IPS-18a (cell line): ENCODE results near the gene WIPF3.

Experiments
- H3K27ac ChIP-seq: one replicate; pipeline ENCODE4 v1.5.1; 2013; ENCODE audit warnings: low read length
- H3K27me3 ChIP-seq: one replicate; pipeline ENCODE4 v1.6.1; 2013; ENCODE audit warnings: mild to moderate bottlenecking, low read length; ENCODE audit not compliant: control insufficient read depth, insufficient read depth
- H3K36me3 ChIP-seq: one replicate; pipeline ENCODE4 v1.6.1; 2013; ENCODE audit warnings: low read depth, low read length; ENCODE audit not compliant: control insufficient read depth
- H3K4me1 ChIP-seq: one replicate; pipeline ENCODE4 v1.6.1; 2013; ENCODE audit warnings: low read depth, low read length; ENCODE audit not compliant: control insufficient read depth
- H3K4me3 ChIP-seq: one replicate; pipeline ENCODE4 v1.5.1; 2013; ENCODE audit warnings: low read length
- H3K9ac ChIP-seq: one replicate; pipeline ENCODE4 v1.6.1; 2013; ENCODE audit warnings: mild to moderate bottlenecking, low read length, moderate library complexity
- H3K9me3 ChIP-seq: one replicate; pipeline ENCODE4 v1.6.1; 2013; ENCODE audit warnings: low read depth, low read length; ENCODE audit not compliant: control insufficient read depth

WIPF3 gene

DNA sequence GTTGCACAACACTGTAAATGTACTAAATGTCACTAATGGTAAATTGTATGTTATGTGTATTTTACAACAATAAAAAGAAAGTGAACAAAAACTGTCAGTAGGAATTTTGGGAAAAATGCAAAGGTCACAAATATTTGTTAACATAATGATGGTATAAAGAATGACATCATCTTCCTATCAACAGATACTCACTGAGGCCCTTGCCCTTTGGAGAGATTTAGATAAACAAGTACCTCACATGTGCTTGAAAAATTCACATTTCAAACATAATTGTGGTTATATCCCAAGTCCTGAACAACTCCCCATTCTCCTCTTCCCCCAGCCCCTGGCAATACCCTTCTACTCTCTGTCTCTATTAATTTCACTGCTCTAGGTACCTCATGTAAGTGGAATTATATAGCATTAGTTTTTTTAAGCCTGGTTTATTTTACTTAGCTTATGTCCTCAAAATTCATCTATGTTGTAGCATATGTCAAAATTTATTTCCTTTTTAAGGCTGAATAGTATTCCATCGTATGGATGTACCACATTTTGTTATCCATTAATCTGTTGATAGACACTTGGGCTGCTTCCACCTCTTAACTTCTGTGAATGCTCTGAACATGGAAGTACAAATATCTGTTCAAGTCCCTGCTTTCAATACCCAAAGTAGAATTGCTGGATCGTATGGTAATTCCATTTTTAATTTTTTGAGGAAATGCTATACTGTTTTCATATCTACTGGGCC lies 90.5 kb downstream of the WIPF3 start:
- peaks cover 3% of the 10 kb centered on the region for H3K36me3 ChIP-seq
- H3K27me3 ChIP-seq: no peaks in the 10 kb centered on the region
- no peak overlapping the region for H3K9ac ChIP-seq
- no peaks in the 10 kb centered on the region for H3K4me1 ChIP-seq
- H3K27ac ChIP-seq: no peak overlapping the region
- no peaks in the 10 kb centered on the region for H3K9me3 ChIP-seq
- no peak overlapping the region for H3K4me3 ChIP-seq

DNA sequence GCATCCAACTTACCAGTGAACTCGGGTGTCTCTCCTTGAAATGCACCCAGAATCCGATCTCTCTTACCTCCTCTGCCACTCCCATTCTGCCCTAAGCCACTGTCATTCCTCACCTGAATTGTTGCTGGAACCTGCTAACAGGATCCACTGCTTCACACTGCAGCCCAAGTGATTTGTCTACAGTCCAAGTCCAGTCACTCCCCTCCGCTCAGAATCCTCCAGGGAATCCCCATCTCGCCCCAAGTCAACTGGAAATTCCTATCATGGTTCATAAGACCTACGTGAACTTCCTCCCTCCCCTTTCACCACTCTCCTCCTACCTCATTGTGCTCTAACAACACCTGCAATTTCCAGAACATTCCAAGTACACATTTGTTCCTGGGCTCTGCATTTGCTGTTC lies 92.0 kb downstream of the WIPF3 start:
- H3K9me3 ChIP-seq: no peaks in the 10 kb centered on the region
- no peak overlapping the region for H3K4me3 ChIP-seq
- H3K27me3 ChIP-seq: no peaks in the 10 kb centered on the region
- no peak overlapping the region for H3K27ac ChIP-seq
- H3K36me3 ChIP-seq: no peaks in the 10 kb centered on the region
- H3K9ac ChIP-seq: no peak overlapping the region
- H3K4me1 ChIP-seq: no peaks in the 10 kb centered on the region

DNA sequence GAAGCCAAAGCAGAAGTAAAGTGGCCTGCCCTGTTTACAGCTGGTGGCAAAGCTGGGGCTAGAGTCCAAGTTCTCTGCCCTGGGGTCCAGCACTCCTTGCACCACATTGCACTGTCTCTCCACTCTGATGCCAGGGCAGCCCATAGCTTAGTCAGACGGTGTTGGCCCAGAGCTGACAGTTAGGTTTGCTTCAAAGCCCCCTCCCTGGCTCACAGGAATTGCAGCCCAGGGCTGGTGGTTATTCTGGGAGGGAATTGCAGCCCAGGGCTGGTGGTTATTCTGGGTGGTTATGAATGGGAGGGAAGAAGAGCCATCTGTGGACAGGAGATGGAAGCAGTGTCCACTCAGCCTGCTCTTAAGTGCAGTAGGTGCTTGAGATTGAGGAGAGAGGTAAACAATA lies 94.4 kb downstream of the WIPF3 start:
- no peak overlapping the region for H3K4me3 ChIP-seq
- H3K36me3 ChIP-seq: peaks cover 9% of the 10 kb centered on the region
- no peaks in the 10 kb centered on the region for H3K9me3 ChIP-seq
- H3K9ac ChIP-seq: no peak overlapping the region
- no peak overlapping the region for H3K27ac ChIP-seq
- no peaks in the 10 kb centered on the region for H3K4me1 ChIP-seq
- no peaks in the 10 kb centered on the region for H3K27me3 ChIP-seq

DNA sequence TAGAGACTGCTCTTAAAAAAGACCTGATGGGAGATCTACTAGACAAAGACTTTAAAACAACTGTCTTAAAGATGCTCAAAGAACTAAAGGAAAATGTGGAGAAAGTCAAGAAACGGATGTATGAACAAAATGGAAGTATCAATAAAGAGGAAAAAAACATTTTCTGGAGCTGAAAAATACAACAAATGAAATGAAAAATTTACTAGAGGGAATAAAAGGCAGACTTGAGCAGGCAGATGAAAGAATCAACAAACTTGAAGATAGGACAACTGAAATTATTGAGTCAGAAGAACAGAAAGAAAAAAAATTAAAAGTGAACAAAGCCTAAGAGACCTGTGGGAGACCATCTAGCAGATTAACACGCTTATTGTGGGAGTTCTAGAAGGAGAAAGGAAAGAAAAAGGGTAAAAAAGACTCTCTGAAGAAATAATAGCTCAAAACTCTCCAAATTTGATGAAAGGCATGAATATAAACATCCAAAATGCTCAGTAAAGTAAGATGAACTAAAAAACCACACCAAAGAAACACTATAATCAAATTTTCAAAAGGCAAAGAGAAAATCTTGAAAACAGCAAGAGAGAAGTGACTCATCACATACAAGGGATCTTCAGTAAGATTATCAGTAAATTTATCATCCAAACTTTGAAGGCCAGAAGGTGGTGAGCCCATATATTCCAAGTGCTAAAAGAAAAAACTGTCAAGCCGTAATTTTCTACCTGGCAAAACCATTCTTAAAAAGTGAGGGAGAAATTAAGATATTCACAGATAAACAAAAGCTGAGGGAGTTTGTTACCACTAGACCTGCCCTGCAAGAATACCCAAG lies 100.1 kb downstream of the WIPF3 start:
- Histone ChIP-seq H3K9ac (no peak overlapping the region), H3K4me1 (no peaks in the 10 kb centered on the region), H3K36me3 (peaks cover 9% of the 10 kb centered on the region), H3K4me3 (no peak overlapping the region), H3K27me3 (no peaks in the 10 kb centered on the region), H3K27ac (no peak overlapping the region), H3K9me3 (no peaks in the 10 kb centered on the region)

DNA sequence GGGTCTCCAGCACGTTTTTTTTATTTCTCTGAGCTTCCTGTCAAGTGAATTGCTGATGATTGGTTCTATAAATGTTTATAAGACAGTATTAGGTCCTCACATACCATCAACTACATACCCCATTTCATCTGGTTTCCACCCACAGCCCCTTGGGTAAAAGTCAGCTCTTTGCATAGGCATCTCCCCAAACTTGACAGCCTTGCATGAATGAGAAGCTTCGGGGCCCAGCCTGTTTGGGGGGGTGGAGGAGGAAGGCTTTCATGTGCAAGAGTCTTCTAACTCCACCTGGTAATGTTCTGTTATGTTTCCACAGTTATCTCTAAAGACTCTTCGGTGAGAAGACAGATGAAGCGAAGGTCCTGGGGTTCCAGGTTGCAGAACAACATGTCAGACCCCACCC lies 107.9 kb downstream of the WIPF3 start:
- Histone ChIP-seq H3K36me3 (no peaks in the 10 kb centered on the region), H3K9ac (no peak overlapping the region), H3K27me3 (no peaks in the 10 kb centered on the region), H3K4me1 (no peaks in the 10 kb centered on the region), H3K9me3 (no peaks in the 10 kb centered on the region), H3K27ac (no peak overlapping the region), H3K4me3 (no peak overlapping the region)

DNA sequence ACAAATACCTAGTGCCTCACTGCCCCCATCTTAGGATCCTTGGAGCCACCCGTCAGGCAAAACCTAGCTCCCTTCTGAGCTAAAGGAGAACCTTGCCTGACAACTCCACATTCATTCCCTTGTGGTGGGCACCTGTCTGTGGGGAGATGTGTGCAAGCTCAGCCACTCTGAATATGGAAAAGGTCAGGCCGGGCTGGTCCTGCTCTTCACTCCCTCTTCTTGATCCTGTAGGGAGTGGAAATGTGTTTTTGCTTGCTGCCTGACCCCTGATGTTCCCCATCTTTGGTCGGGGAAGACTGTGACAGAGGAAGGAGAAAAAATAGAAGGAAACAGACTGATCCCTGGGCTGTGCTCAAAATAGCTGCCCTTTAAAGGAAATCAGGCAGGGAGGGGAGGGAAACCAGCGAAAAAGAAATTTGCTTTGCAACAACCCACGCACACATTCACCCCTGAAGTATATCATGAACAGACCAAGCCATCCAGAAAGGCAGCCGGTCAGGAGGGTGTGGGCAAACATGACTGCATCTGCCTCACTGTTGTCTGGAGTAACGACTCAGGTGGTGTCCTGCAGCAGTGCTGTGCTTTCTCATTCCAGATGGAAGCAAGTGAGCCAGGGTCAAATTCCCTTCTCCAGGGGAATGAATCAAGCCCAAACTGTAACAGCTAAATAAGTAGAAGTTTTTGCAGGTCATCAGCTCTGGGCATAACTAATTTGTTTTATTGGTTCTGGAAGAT lies 109.3 kb downstream of the WIPF3 start:
- Histone ChIP-seq H3K27ac (no peak overlapping the region), H3K9ac (no peak overlapping the region), H3K36me3 (no peaks in the 10 kb centered on the region), H3K4me3 (no peak overlapping the region), H3K9me3 (no peaks in the 10 kb centered on the region), H3K4me1 (no peaks in the 10 kb centered on the region), H3K27me3 (no peaks in the 10 kb centered on the region)

DNA sequence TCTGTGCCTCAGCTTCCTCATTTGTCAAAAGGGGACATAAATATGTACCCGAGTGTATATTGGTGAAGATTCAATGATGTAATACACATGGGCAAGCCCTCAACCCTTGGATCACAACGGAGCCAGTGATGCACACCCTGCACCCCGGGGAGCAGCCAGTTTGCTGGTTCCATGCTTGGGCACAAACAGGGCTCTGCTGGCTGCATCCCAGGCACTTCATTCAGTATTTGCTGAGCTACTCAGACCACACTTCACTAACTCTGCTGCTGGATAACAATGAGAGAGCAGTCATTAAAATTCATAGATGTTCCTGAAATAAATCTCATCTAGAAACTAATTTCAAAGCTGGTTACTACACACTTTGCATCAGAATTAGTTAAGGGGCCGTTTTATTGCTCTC lies 111.3 kb downstream of the WIPF3 start:
- no peaks in the 10 kb centered on the region for H3K9me3 ChIP-seq
- no peak overlapping the region for H3K4me3 ChIP-seq
- no peaks in the 10 kb centered on the region for H3K36me3 ChIP-seq
- no peaks in the 10 kb centered on the region for H3K27me3 ChIP-seq
- no peaks in the 10 kb centered on the region for H3K4me1 ChIP-seq
- no peak overlapping the region for H3K27ac ChIP-seq
- no peak overlapping the region for H3K9ac ChIP-seq

DNA sequence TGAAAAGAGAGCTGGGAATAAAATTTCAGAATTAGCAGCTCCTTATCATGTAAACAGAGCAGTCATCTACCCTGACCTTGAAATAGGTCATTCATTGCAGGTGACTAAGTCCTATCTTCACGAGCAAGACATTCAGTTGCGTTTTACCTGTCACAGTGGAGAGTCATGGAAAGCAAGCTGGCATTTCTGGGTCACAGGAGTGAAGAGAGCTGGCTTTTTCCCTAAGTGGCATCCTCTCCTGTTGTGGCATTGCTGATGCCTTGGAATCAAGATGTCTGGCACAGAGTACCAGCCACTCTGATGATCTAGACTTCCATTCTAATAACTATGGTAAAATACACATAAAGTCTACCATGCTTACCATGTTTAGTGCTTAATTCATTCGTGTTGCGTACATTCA lies 112.5 kb downstream of the WIPF3 start:
- H3K9me3 ChIP-seq: no peaks in the 10 kb centered on the region
- H3K9ac ChIP-seq: no peak overlapping the region
- H3K4me3 ChIP-seq: no peak overlapping the region
- no peak overlapping the region for H3K27ac ChIP-seq
- no peaks in the 10 kb centered on the region for H3K27me3 ChIP-seq
- H3K36me3 ChIP-seq: no peaks in the 10 kb centered on the region
- H3K4me1 ChIP-seq: no peaks in the 10 kb centered on the region

DNA sequence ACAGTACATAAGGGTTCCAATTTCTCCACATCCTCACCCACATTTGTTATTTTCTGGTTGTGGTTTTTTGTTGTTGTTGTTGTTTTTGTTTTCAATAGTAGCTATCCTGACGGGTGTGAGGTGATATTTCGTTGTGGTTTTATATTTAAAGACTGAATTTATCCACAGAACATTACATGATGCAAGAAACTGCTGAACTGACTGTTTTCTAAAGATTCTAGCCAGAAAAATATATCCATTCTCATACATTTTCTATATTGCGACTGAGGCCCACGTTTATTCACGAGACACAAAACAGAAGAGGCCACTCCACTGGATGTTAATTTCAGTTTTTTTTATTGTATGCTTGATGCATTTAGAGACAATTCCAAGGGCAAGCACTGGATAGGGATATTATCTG lies 113.5 kb downstream of the WIPF3 start:
- Histone ChIP-seq H3K27me3 (no peaks in the 10 kb centered on the region), H3K9me3 (no peaks in the 10 kb centered on the region), H3K27ac (no peak overlapping the region), H3K4me1 (no peaks in the 10 kb centered on the region), H3K36me3 (no peaks in the 10 kb centered on the region), H3K9ac (no peak overlapping the region), H3K4me3 (no peak overlapping the region)

DNA sequence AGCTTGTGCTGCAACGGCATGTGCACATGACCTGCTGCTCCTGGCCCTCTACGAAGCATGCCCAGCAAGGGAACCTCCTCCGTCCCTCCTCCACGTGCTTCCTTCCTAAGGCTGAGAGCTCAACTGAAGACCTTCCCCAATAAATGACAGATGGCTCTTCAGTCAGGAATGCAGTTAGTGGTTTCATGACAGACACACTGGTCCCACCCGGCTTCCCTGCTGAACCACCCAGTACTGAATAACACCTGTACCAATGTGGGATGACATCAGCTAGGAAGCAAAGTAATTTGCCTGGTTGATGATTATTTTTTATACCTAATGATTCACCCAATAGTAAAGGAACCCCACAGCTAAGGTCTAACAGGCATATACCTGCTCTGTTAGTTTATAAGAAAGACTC lies 114.2 kb downstream of the WIPF3 start:
- H3K9ac ChIP-seq: no peak overlapping the region
- H3K9me3 ChIP-seq: no peaks in the 10 kb centered on the region
- no peaks in the 10 kb centered on the region for H3K27me3 ChIP-seq
- H3K27ac ChIP-seq: no peak overlapping the region
- no peak overlapping the region for H3K4me3 ChIP-seq
- H3K36me3 ChIP-seq: no peaks in the 10 kb centered on the region
- H3K4me1 ChIP-seq: no peaks in the 10 kb centered on the region

DNA sequence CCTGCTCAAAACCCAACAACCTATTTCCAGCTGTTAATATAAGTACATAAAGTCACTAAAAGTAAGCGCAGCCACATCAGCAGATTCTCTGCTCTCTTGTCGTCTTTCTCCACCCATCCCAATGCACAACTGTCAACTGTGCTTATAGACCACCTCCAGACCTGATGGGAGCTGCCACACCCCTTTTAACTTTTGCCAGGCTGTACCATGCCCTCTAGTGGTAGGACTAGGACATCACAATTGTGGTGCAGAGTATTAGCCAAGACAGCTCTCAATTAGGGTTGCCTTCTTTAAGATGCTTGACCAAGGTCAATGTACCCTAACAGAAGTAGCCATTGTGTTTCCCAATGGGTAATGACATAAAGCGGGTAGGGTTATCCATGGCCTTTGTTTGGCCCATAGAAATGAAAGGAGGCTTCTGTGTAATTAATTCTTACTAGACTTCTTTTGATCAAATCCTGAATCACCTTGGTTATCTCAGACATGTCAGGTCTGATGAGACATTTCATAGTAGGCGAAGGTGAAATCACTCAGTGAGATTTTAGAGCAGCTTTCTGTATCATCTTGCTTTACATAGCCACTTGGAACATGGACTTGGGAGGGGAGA lies 115.2 kb downstream of the WIPF3 start:
- Histone ChIP-seq H3K9me3 (no peaks in the 10 kb centered on the region), H3K36me3 (no peaks in the 10 kb centered on the region), H3K4me3 (no peak overlapping the region), H3K27me3 (no peaks in the 10 kb centered on the region), H3K4me1 (no peaks in the 10 kb centered on the region), H3K9ac (no peak overlapping the region), H3K27ac (no peak overlapping the region)
